Psoas muscle (tissue), 8 donors: ENCODE measurements around the gene PTAR1. TPM values are rescaled to one million over a fixed set of nuclear protein-coding genes. Genes with fewer than 3 reads are reported as not detected.

ENCODE experiments used
- ATAC-seq, 4 donors: fragments of 200-7000 bp; cut with Tn5 transposase; one replicate each; pipeline ENCODE4 v1.9.1; 2020; ENCODE audit warnings: moderate library complexity in 3 of 4, mild to moderate bottlenecking in 2 of 4
- DNase-seq, 2 donors: peaks; one replicate each; pipeline ENCODE4 v3.0.0-alpha.2; 2020
- H3K27ac ChIP-seq: fragments of 200-600 bp; one replicate; pipeline ENCODE4 v1.8.0; 2022
- H3K27me3 ChIP-seq, 3 donors: fragments of 200-600 bp in 1 of 3; one replicate each; pipeline versions ENCODE4 v1.6.1 to v1.8.0; 2013 to 2022; ENCODE audit warnings: low read length in 2 of 3, mild to moderate bottlenecking in 2 of 3, moderate library complexity in 1 of 3; ENCODE audit not compliant: insufficient read depth in 3 of 3
- H3K36me3 ChIP-seq, 2 donors: fragments of 200-600 bp in 1 of 2; one replicate each; pipeline versions ENCODE4 v1.6.1 to v1.8.0; 2013 to 2022; ENCODE audit warnings: low read depth in 1 of 2, mild to moderate bottlenecking in 1 of 2, moderate library complexity in 1 of 2; ENCODE audit not compliant: insufficient read depth in 1 of 2
- H3K4me1 ChIP-seq: fragments of 200-600 bp; one replicate; pipeline ENCODE4 v1.8.0; 2022
- H3K4me3 ChIP-seq: fragments of 200-600 bp; one replicate; pipeline ENCODE4 v1.8.0; 2022; ENCODE audit warnings: mild to moderate bottlenecking
- H3K9me3 ChIP-seq: fragments of 200-600 bp; one replicate; pipeline ENCODE4 v1.8.0; 2022
- WGBS, 3 donors: extraction: QIAGEN DNeasy Blood & Tissue Kit; methylation state at CpG; one replicate each; pipeline versions ENCODE4 v1.1.6 to v1.1.7; 2013; 5-methylcytosine and 5-hydroxymethylcytosine counted together
- intact Hi-C, 2 donors: fragments of 100-400 bp; cut with DNase I; formaldehyde crosslinking; loops; one replicate each; pipeline versions ENCODE4 v1.11.0 to v1.14.2; 2022
- polyA plus RNA-seq, 3 donors: library from polyadenylated mRNA; stranded (reverse); fragments of 200-250 nt; gene quantifications; one replicate each; pipeline ENCODE4 v1.2.3, GENCODE V29; 2013
- total RNA-seq, 4 donors: library from RNA; stranded (reverse); fragmentation: NEBNext Ultra II Directional in 2 of 4; extraction: Animal tissue kit (Norgen Biotek cat#: 25700) in 2 of 4; gene quantifications; one replicate each; pipeline versions ENCODE4 v1.2.1 to v1.2.4, GENCODE V29; 2021 to 2023
- TF ChIP-seq, protein P1 (sequence below): fragments of 200-600 bp; IDR thresholded peaks from one replicate; pipeline ENCODE4 v1.8.0; 2022; ENCODE audit warnings: antibody characterized with exemption
- donor health status: healthy with polysubstance abuse.
- donor health status: DM: no; HTN: no; CAD: no; lungs with moderate emphysema.
- donor health status: Bipolar disorder and iron deficiency.
- donor health status: healthy.
- donor health status: DM: yes; HTN: yes; CAD: no.
- donor health status: DM: no; HTN: no; CAD: no.
- donor health status: DM: no; HTN: no; CAD: no.
- donor health status: DM: yes; HTN: yes; CAD: no.

The PTAR1 gene
- total and polyA plus RNA-seq, 7 donors: 7.5 to 27.9 (median 24.0) TPM

DNA sequence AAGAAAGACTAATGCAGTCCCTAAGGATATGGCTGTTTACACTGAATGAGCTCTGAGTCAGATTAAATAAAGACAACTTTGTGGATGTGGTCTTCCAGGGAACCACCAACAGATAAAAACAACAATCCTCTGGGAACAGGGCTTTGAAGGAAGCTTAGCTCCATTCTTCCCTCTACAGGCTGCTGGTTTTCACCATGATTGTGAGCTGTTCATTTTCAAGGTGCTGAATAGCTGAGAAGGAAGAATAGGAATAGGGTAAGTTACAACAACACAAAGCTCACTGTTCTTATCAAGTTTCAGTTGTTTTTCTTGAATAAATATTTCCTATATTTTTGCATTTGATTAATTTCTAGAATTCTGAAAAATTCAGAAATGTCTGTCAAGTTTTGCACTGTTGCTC is 25.9 kb upstream of the PTAR1 start:
- H3K9me3 ChIP-seq: no peaks in the 10 kb centered on the region
- H3K27ac ChIP-seq: no peak overlapping the region
- DNase-seq (no peak), ATAC-seq (no peak)
- intact Hi-C loops: no loop called here
- H3K36me3 ChIP-seq: no peaks in the 10 kb centered on the region
- no peaks in the 10 kb centered on the region for H3K27me3 ChIP-seq
- no peak overlapping the region for H3K4me3 ChIP-seq
- no peaks in the 10 kb centered on the region for H3K4me1 ChIP-seq
- TF ChIP-seq, protein P1, sequence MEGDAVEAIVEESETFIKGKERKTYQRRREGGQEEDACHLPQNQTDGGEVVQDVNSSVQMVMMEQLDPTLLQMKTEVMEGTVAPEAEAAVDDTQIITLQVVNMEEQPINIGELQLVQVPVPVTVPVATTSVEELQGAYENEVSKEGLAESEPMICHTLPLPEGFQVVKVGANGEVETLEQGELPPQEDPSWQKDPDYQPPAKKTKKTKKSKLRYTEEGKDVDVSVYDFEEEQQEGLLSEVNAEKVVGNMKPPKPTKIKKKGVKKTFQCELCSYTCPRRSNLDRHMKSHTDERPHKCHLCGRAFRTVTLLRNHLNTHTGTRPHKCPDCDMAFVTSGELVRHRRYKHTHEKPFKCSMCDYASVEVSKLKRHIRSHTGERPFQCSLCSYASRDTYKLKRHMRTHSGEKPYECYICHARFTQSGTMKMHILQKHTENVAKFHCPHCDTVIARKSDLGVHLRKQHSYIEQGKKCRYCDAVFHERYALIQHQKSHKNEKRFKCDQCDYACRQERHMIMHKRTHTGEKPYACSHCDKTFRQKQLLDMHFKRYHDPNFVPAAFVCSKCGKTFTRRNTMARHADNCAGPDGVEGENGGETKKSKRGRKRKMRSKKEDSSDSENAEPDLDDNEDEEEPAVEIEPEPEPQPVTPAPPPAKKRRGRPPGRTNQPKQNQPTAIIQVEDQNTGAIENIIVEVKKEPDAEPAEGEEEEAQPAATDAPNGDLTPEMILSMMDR: no peak

DNA sequence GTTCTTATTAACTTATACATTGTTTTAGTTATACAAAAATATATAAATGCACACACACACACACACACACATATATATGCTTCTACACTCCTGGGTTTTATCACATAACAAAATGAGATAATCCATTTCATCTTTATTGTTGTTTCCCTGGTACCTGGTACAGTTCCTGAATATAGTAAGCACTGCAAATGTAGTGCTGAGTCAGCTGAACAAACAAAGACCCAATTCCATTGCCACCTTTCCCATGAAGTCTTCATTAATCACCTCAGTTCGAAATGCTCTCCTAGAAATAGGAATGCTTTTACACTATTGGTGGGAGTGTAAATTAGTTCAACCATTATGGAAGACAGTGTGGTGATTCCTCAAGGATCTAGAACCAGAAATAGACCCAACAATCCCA is 13.4 kb upstream of the PTAR1 start:
- Histone ChIP-seq H3K4me3 (no peak overlapping the region), H3K9me3 (no peaks in the 10 kb centered on the region), H3K36me3 (no peaks in the 10 kb centered on the region), H3K4me1 (no peaks in the 10 kb centered on the region), H3K27ac (no peak overlapping the region), H3K27me3 (no peaks in the 10 kb centered on the region)
- TF ChIP-seq, protein P1: no peak
- no peak for DNase-seq
- no peak for ATAC-seq
- 73 to 87% (median 78%) methylated on average over 1 of the region's 1 CpG for WGBS, 3 donors
- intact Hi-C loops: no loop called here

DNA sequence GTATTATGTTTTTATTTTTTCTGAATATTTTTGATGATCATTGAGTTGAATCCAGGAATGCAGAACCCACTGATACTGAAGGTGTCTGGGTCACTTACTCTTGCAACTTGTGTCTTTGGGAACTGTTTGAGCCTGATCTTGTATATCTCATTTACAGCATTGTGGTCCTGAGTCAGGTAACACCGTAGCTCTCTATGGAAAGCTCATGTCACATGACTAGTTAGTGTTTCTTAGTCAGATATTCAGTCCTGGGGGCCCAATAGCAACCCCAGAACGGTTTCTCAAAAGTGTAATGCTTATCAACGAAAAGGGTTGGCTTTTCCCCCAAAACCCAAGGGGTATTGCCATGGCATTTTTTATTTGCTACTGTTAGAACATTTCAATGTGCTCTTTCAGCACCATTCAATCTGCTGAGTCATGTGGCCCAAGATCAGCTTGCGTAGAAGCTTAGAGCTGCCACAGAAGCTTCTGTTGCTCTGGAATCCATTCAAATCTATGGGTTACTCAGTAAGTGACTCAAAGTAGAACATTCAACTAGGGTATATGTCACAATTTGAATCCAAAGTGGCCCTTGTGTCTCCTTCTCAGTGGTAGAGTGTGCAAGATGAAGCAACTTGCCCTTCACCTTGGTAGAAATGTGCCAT is 12.1 kb upstream of the PTAR1 start:
- no peak overlapping the region for H3K4me3 ChIP-seq
- H3K27ac ChIP-seq: no peak overlapping the region
- H3K4me1 ChIP-seq: no peaks in the 10 kb centered on the region
- TF ChIP-seq, protein P1: no peak
- WGBS, 3 donors: 65 to 78% (median 73%) methylated on average over 4 of the region's 4 CpGs
- no peaks in the 10 kb centered on the region for H3K9me3 ChIP-seq
- DNase-seq (no peak), ATAC-seq (no peak)
- no peaks in the 10 kb centered on the region for H3K27me3 ChIP-seq
- no peaks in the 10 kb centered on the region for H3K36me3 ChIP-seq
- intact Hi-C loops: no loop called here

DNA sequence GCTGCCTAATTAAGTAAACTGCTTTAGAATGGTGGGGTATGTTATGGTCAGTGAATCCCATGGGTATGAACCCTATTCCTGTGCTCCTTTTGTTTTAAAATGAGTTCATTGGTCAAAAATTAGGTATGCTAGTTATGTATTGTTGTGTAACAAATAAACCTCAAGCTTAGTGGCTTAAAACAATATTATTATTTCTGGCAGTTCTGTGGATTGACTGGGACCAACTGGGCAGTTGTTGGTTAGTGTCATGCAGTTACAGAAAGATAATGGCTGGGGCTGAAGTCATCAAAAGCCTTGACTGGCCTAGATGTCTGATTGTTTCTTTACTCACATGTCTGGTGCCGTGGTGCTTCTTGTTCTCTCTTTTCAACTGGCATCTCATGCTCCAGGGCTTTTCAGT is 8.9 kb upstream of the PTAR1 start:
- 70 to 84% (median 78%) methylated on average over 1 of the region's 1 CpG for WGBS, 3 donors
- intact Hi-C loops: loop anchor here (10.0 kb wide), 2 partner anchors 106 to 486 kb away; partner anchors contain the start of gene SMC5 (in 1 of the 2)

More for the DNA sequence above, 8.9 kb upstream of the PTAR1 start:
- ATAC-seq: no peak
- Histone ChIP-seq H3K4me3 (no peak overlapping the region), H3K27me3 (no peaks in the 10 kb centered on the region), H3K9me3 (no peaks in the 10 kb centered on the region), H3K36me3 (no peaks in the 10 kb centered on the region), H3K27ac (no peak overlapping the region), H3K4me1 (no peaks in the 10 kb centered on the region)
- no peak for DNase-seq
- TF ChIP-seq, protein P1: no peak
